SK-N-SH (cell line): ENCODE results near the gene CALHM1. TPM values are rescaled to one million over a fixed set of nuclear protein-coding genes. Genes with fewer than 3 reads are reported as not detected.

ENCODE experiments used
- CTCF ChIA-PET: fragments of 300-600, 350-600 bp; formaldehyde crosslinking; extraction: SDS; loops from one replicate; lab custom pipeline; 2021; lab: Yijun Ruan, JAX
- POLR2A ChIA-PET: fragments of 350-600 bp; sonication (Branson Sonifier 250); formaldehyde crosslinking; extraction: SDS; loops from one replicate; lab custom pipeline; 2020; ENCODE audit warnings: antibody characterized with exemption, inconsistent platforms; lab: Yijun Ruan, JAX
- DNase-seq: peaks from one replicate; pipeline ENCODE4 v3.0.0; 2012
- H2AFZ ChIP-seq: fragments of 200-600 bp; sonication (generic); 2 replicates; pipeline ENCODE4 v1.8.1; 2016; ENCODE audit warnings: antibody characterized with exemption, mild to moderate bottlenecking, low read depth
- H3F3A ChIP-seq: fragments of 200-600 bp; sonication (generic); replicated peaks from 2 replicates; pipeline ENCODE3; 2016; ENCODE audit warnings: antibody characterized with exemption, mild to moderate bottlenecking; ENCODE audit not compliant: insufficient read depth
- H3K27ac ChIP-seq, 2 experiments: fragments of 200-500 bp in 1 of 2; fragments of 200-600 bp in 1 of 2; sonication (Bioruptor generic) in 1 of 2; sonication (generic), shearing (Covaris generic) in 1 of 2; 2 replicates each; pipeline versions ENCODE4 v1.5.1 to v1.6.1; 2014 to 2016; ENCODE audit warnings: low read depth in 2 of 2, inconsistent platforms in 1 of 2, low read length in 1 of 2, mild to moderate bottlenecking in 1 of 2, mixed read lengths in 1 of 2
- H3K27me3 ChIP-seq: fragments of 200-600 bp; sonication (generic), shearing (Covaris generic); 2 replicates; pipeline ENCODE4 v1.6.1; 2016; ENCODE audit warnings: mixed run types; ENCODE audit not compliant: insufficient read depth
- H3K36me3 ChIP-seq, 2 experiments: fragments of 200-500 bp in 1 of 2; fragments of 200-600 bp in 1 of 2; sonication (Bioruptor generic) in 1 of 2; sonication (generic) in 1 of 2; replicated peaks in 1 of 2; 2 replicates each; pipeline versions ENCODE3 to v1.5.1; 2014 to 2016; ENCODE audit warnings: low read length in 1 of 2, mild to moderate bottlenecking in 1 of 2; ENCODE audit not compliant: insufficient read depth in 2 of 2, control insufficient read depth in 1 of 2
- H3K4me1 ChIP-seq, 2 experiments: fragments of 200-500 bp in 1 of 2; fragments of 200-600 bp in 1 of 2; sonication (Bioruptor generic) in 1 of 2; sonication (generic), shearing (Covaris generic) in 1 of 2; 2 replicates each; pipeline versions ENCODE4 v1.5.1 to v1.6.1; 2014 to 2016; ENCODE audit warnings: low read depth in 1 of 2, low read length in 1 of 2, mixed run types in 1 of 2; ENCODE audit not compliant: insufficient read depth in 2 of 2, control insufficient read depth in 1 of 2
- H3K4me2 ChIP-seq: fragments of 200-600 bp; sonication (generic), shearing (Covaris generic); 2 replicates; pipeline ENCODE4 v1.6.1; 2017; ENCODE audit warnings: mixed run types
- H3K4me3 ChIP-seq, 2 experiments: fragments of 200-500 bp in 1 of 2; fragments of 200-600 bp in 1 of 2; sonication (Bioruptor generic) in 1 of 2; sonication (generic), shearing (Covaris generic) in 1 of 2; 2 replicates each; pipeline versions ENCODE4 v1.5.1 to v1.8.1; 2014 to 2016; ENCODE audit warnings: low read depth in 2 of 2, inconsistent platforms in 1 of 2, low read length in 1 of 2, mild to moderate bottlenecking in 1 of 2, mixed read lengths in 1 of 2, moderate library complexity in 1 of 2
- H3K79me2 ChIP-seq: fragments of 200-600 bp; sonication (generic); 2 replicates; pipeline ENCODE4 v1.8.1; 2017; ENCODE audit warnings: mild to moderate bottlenecking; ENCODE audit not compliant: insufficient read depth
- H3K9ac ChIP-seq: fragments of 200-600 bp; sonication (generic); 2 replicates; pipeline ENCODE4 v1.6.1; 2017; ENCODE audit warnings: mixed run types
- H3K9me2 ChIP-seq: fragments of 200-600 bp; sonication (generic); 2 replicates; pipeline ENCODE4 v1.6.1; 2017; ENCODE audit warnings: mixed run types
- H3K9me3 ChIP-seq: fragments of 200-600 bp; sonication (generic); 2 replicates; pipeline ENCODE4 v1.6.1; 2017; ENCODE audit warnings: mixed run types, mild to moderate bottlenecking, moderate library complexity
- H4K20me1 ChIP-seq: fragments of 200-600 bp; sonication (generic); 2 replicates; pipeline ENCODE4 v1.6.1; 2017; ENCODE audit warnings: mild to moderate bottlenecking, mixed run types; ENCODE audit not compliant: insufficient read depth
- CHD2 ChIP-seq: fragments of 150-350 bp; IDR thresholded peaks from 2 replicates; pipeline ENCODE4 v1.6.1; 2018; ENCODE audit warnings: low read length; ENCODE audit not compliant: partially characterized antibody
- EP300 ChIP-seq, 2 experiments: IDR thresholded peaks; 2 replicates each; pipeline versions ENCODE4 v1.4.0 to v1.6.1; 2012; ENCODE audit warnings: borderline replicate concordance in 1 of 2, low read depth in 1 of 2, low read length in 1 of 2
- EZH2phosphoT487 ChIP-seq: fragments of 200-600 bp; sonication (generic); IDR thresholded peaks from 2 replicates; pipeline ENCODE4 v1.6.1; 2017; ENCODE audit warnings: low read depth, mixed run types, mild to moderate bottlenecking, antibody characterized with exemption, moderate library complexity, borderline replicate concordance
- FOSL2 ChIP-seq: IDR thresholded peaks from 2 replicates; pipeline ENCODE4 v1.4.0; 2012; ENCODE audit warnings: low read depth, mild to moderate bottlenecking, moderate library complexity, borderline replicate concordance
- FOXM1 ChIP-seq: IDR thresholded peaks from 2 replicates; pipeline ENCODE4 v1.4.0; 2012; ENCODE audit warnings: low read depth, mild to moderate bottlenecking
- JUND ChIP-seq: IDR thresholded peaks from 2 replicates; pipeline ENCODE4 v1.4.0; 2012
- MAX ChIP-seq: IDR thresholded peaks from 2 replicates; pipeline ENCODE4 v1.4.0; 2012; ENCODE audit warnings: low read depth
- NFIC ChIP-seq: IDR thresholded peaks from 2 replicates; pipeline ENCODE4 v1.4.0; 2012; ENCODE audit warnings: borderline replicate concordance
- NRF1 ChIP-seq: IDR thresholded peaks from 2 replicates; pipeline ENCODE4 v1.6.1; 2012; ENCODE audit warnings: low read depth, mild to moderate bottlenecking, low read length
- PBX3 ChIP-seq: IDR thresholded peaks from 2 replicates; pipeline ENCODE4; 2012
- POLR2AphosphoS5 ChIP-seq: IDR thresholded peaks from 2 replicates; pipeline ENCODE4 v1.6.1; 2012; ENCODE audit warnings: low read depth, low read length
- RAD21 ChIP-seq: IDR thresholded peaks from 2 replicates; pipeline ENCODE4 v1.6.1; 2012; ENCODE audit warnings: mild to moderate bottlenecking, low read length
- REST ChIP-seq: IDR thresholded peaks from 2 replicates; pipeline ENCODE4 v1.6.1; 2012; ENCODE audit warnings: mild to moderate bottlenecking, low read depth, low read length, moderate library complexity
- RXRA ChIP-seq: IDR thresholded peaks from 2 replicates; pipeline ENCODE4 v1.4.0; 2012; ENCODE audit warnings: low read depth, mild to moderate bottlenecking, borderline replicate concordance
- SIN3A ChIP-seq: IDR thresholded peaks from 2 replicates; pipeline ENCODE4 v1.6.1; 2012; ENCODE audit warnings: low read depth, mild to moderate bottlenecking, low read length, moderate library complexity, borderline replicate concordance
- SMC3 ChIP-seq: IDR thresholded peaks from 2 replicates; pipeline ENCODE4 v1.6.1; 2012; ENCODE audit warnings: low read depth, low read length, improper control_type of control experiment
- TCF12 ChIP-seq: IDR thresholded peaks from 2 replicates; pipeline ENCODE4 v1.4.0; 2012
- TEAD4 ChIP-seq: IDR thresholded peaks from 2 replicates; pipeline ENCODE4 v1.4.0; 2012; ENCODE audit warnings: mild to moderate bottlenecking, borderline replicate concordance; ENCODE audit not compliant: insufficient read depth
- USF1 ChIP-seq: IDR thresholded peaks from 2 replicates; pipeline ENCODE4 v1.4.0; 2012; ENCODE audit warnings: low read depth, borderline replicate concordance
- ZBTB33 ChIP-seq: IDR thresholded peaks from 2 replicates; pipeline ENCODE4 v1.4.0; 2012; ENCODE audit warnings: low read depth, borderline replicate concordance
- WGBS: methylation state at CpG from one replicate; pipeline ENCODE4 v1.1.6; 2017; ENCODE audit warnings: low lambda C conversion rate; 5-methylcytosine and 5-hydroxymethylcytosine counted together
- polyA plus RNA-seq, 3 experiments: library from polyadenylated mRNA; depleted of rRNA; stranded (reverse); fragments of >200 nt; gene quantifications; 2 replicates each; pipeline ENCODE4 v1.2.3, GENCODE V29; 2012

The CALHM1 gene
- polyA plus RNA-seq, 1 of the 3 experiments (the other 2 are of a cell fraction) = not detected

- TF ChIP-seq USF1 (no peak), CHD2 (no peak)
These were observed 47.4 kb upstream of the CALHM1 start (continued) for GRCh38 chr10:103506061-103506460.

GRCh38 chr10:103504181-103504783, 45.6 kb upstream of the CALHM1 start:
- WGBS = 55% methylated on average over 10 of the region's 10 CpGs
- Histone ChIP-seq H3K27ac (peak overlapping the region in 1 of 2 experiments; percentile 48; a peak in 2 of 4 replicates), H3K4me1 (peaks cover 6 to 40% of the 10 kb centered on the region in 2 experiments; a peak in 3 of 4 replicates), H3K9me2 (no peaks in the 10 kb centered on the region), H3K36me3 (no peaks in the 10 kb centered on the region), H3K27me3 (peaks cover 15% of the 10 kb centered on the region), H2AFZ (no peak overlapping the region), H3K9me3 (no peaks in the 10 kb centered on the region), H3K4me2 (peak overlapping the region; percentile 34; the same call in 1 of the 2 replicates), H3K9ac (no peak overlapping the region), H3K79me2 (no peaks in the 10 kb centered on the region), H3F3A (peaks cover 5% of the 10 kb centered on the region), H4K20me1 (no peaks in the 10 kb centered on the region), H3K4me3 (no peak overlapping the region)
- ChIA-PET POLR2A (no interaction called here), CTCF (interaction anchor here (0.7 to 3.9 kb wide), 6 partner anchors 11 to 95 kb away, joined by 3 to 16 read pairs (median 4); partner anchors contain the start of gene NEURL1)
- TF ChIP-seq TCF12 = peak; percentile 87
- TF ChIP-seq JUND = peak; percentile 83
- peak; percentile 44; the same call in 1 of the 2 replicates for TF ChIP-seq TEAD4
- TF ChIP-seq PBX3 = peak; percentile 94
- TF ChIP-seq MAX = peak; percentile 53; the same call in 1 of the 2 replicates
- no peak for TF ChIP-seq EZH2phosphoT487
- peak; percentile 76 for TF ChIP-seq FOSL2
- peak; percentile 34; the same call in 1 of the 2 replicates for TF ChIP-seq REST
- TF ChIP-seq SMC3 = no peak
- TF ChIP-seq USF1 = no peak
- no peak for TF ChIP-seq ZBTB33
- peak; percentile 62; the same call in 1 of the 2 replicates for TF ChIP-seq RXRA
- no peak for TF ChIP-seq FOXM1
- TF ChIP-seq POLR2AphosphoS5 = peak; percentile 75; the same call in 1 of the 2 replicates
- TF ChIP-seq EP300 (IDR thresholded peaks at IDR 0.05; ENCODE audit: borderline replicate concordance in 1 of 2, low read depth in 1 of 2, low read length in 1 of 2) = peak in 1 of 2 experiments; percentile 37; a peak in 1 of 4 replicates
- TF ChIP-seq NFIC = peak; percentile 33; the same call in 1 of the 2 replicates
- TF ChIP-seq SIN3A = 0 out of 2 replicates have a peak, but pooled peaks have one; percentile 50
- TF ChIP-seq CHD2 = no peak
- no peak for TF ChIP-seq RAD21
- TF ChIP-seq NRF1 = no peak
- peak; percentile 27 for DNase-seq
